ENCODE measurements around the gene NPEPL1.

The NPEPL1 gene

DNA sequence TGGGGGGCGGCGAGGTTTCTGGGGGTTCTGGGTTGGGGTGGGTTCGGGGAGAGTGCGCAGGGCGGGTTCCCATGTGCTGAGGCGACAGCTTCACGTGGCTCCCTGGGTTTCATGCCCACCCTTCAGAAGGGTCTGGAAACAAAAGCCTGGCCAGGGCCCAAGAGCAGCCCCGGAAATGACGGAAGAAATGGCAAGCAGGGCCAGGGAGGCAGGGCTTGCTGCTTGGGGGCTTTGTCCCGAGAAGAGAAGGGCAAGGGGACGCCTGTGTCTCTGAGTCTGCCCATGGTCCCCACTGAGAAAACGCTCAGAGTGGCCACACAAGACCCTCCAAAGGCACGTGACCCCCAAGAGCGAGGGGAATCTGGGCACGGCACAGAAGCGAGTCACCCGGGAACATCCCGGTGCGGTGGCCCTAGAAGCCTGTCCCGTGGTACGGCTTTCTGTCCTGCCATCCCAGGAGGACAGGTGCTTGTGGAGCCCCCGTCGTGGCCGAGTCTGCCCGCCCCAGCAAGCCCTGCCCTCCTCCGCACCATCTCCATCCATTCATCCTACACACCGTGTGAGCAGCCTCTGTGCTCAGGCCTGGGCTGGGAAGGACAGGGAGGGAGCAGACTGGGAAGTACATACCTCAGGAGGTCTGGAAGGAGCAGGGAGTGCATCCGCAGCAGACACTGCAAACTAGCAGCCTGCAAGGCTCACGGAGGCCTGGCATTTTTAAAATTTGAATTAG, 9.0 kb downstream of the NPEPL1 start:
- no peak for DNase-seq (ENCODE audit: low read depth)

DNA sequence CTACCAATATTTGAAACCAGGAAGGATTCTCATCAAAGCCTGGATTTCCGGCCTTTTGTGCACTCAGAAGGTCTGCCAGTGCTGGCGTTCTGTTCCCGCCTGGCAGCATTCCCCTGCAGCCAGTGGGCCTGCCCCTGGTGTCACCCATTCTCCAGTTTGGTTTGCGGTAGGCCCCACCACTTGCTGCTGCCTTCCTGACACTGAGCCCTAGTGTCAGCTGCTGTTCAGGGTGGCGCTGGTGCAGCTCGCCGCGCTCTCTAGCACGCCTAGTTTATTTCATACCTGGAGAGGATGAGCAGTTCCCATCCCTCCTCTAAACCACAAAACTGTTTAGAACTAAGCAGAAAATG, 9.5 kb downstream of the NPEPL1 start:
- DNase-seq (ENCODE audit: low read depth), result no peak

DNA sequence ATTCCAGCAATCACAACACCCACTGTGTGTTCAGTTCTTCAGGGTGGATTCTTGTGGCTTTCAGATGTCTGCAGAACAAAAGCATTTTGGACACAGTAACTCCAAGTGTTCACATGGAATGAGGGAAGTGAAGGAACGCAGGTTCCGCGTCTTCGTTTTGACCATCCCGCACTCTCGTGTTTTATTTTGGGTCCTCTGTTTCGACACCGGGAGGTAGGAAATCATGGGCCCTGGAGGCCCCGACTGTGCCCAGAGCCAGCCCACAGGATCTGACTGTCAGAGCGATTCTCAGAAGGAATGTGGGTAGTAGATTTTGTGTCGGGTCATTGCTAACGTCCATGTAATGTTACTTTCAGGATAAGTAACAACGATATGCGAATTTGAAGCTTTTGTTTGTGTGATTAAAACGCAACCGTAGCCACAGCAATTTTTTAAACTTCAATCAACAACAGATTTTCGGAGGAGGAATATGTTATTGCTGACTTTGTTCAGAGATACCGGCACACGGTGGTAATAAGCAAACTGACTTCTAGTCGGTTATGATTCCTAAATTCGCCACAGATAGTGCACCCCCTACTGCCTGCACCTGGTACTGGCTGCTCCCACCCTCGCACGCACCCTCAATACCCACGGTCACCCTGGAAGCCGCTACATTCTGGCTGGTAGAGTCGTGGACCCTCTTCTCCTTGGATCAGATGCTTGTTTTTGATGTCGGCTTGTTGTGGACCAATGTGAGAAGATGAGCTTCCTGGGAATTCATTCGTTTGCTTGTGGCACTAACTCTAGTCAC, 10.5 kb downstream of the NPEPL1 start:
- DNase-seq (ENCODE audit: low read depth), result no peak

DNA sequence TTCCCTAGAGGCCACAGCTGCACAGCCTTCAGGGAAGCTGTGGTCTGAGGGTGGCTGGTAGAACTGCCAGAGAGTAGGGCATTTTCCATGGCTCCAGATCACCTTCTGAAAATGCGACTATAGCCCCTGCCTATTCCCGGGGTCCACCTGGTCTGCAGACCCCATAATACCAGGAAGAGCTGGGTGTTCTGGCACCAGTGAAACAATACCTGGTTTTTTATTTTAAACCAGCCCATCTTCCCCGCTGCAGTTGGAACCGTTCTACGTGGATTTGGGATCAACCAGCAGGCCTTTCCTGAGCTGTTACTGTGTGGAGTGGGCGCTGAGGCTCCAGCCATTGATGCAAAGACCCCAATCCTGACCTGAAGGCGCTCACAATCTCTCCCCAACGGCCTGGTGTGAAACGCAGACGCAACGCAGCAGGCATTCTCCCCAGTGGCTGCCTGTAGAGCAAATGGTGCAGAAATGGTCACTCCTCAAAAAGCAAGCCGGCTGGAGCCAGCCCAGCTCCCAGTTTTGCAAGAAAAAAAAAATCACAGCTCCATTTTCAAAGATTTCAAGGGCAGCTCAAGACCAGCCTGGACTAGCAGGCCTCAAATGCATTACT, 11.3 kb downstream of the NPEPL1 start:
- no peak for DNase-seq (ENCODE audit: low read depth)

DNA sequence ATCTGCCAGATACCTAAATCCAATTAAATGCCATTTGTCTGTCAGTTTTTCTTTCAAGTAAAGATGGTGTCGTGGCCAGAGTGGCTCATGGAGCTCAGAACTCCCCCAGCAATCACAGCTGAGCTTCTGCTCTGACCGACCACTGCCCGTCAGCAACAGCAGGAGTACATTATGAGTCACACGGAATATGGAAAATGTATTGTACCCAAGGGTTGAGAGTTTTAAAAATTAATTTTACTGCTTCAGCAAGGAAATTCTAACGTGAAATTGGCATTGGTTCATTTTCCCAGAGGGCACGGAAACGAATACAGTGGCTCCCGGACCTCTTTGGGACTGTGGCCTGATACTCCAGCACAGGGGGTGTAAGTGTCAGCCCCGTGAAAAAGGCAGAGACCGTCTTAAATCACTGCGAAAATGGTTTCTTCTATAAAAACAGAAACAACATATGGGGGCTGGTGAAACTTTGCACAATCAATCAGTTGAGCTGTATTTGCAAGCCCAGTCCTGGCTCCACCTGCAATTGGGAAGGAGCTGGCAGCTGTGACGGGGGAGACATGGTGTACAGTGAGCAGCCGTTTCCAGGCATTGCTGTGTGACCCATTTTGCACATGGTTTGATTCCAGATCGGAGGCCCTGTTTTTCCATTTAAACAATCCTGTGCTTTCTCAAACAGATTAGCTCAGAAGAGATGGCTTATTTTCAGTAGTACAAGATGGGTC, 12.8 kb downstream of the NPEPL1 start:
- no peak for DNase-seq (ENCODE audit: low read depth)

DNA sequence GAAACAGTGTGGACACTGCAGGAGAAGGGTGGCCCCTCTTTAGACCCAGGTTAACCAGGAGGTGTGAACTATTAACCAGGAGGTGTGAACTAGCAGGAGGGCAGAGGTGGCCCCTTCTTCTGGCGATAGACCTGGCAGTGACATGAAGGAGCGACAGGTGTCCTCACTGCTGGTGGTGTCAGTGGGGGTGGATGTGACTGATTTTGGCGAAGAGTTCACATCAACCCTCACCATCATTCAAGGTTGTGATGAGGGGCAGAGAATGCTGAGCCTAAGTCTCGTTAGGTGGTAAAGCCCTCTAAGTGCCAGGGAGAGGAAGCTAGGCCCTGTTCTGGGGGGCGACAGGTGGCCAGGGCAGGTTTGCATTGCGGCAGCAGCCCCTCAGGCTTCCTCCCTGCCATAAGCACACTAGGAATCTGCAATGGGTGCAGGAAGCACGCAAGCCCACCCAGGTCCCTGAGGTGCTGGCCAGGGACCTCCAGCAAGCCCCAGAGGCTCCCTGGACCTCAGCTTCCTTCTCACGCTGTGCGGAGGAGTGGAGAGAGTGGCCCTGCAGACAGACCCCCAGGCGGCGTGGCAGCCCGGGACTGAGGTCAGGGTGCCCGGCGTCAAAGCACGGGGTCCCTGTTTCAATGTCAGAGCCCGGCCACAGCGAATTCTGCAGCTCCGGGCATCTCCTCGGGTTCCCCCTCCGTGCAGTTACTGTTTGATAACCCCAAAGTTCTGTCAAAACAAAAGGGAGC, 13.7 kb downstream of the NPEPL1 start:
- no peak for DNase-seq (ENCODE audit: low read depth)

DNA sequence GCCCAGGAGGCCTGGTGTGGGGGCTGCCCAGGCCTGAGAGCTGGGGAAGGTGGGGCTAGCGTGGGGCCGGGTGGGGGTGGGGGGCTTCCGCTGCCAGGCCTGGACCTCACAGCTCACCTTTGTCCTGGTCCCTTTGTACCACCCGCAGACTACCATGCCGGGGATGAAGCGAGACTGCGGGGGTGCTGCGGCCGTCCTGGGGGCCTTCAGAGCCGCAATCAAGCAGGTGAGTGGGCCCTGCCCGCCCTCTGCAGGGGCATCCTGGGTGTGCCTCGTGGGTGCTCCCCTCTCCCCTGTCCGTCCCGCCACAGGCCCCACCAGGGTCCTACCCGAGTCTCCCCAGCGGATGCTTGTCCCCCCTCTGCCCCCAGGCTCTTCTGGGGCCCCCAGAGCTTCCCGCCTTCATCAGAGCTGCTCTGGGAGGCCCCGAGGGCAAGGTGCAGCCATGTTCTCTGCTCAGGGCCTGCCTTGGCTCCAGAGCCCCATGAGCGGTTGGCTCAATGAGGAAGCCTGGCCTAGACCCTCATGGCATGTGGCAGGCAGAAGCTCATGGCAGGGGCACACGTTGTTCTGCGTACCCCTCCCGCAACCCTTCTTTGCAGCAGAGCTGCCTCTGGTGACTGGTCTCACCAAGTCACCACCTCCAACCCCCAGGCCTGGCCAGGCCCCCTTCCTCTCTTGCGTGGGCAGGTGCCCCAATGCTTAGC, 14.5 kb downstream of the NPEPL1 start:
- DNase-seq (ENCODE audit: low read depth), result no peak

DNA sequence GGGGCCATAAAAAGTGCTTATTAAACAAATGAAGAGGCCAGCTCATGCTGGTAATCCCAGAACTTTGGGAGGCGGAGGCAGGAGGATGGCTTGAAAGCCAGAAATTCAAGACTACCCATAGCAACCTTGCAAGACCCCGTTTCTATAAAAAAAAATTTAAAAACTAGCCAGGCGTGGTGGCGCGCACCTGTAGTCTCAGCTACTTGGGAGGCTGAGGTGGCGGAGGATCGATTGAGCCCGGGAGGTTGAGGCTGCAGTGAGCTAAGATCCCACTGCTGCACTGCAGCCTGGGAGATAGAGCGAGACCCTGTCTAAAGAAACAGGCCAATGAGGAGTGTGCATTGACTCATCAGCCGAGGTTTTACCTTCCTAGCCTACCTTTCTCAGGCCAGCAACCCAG, 15.2 kb downstream of the NPEPL1 start:
- no peak for DNase-seq (ENCODE audit: low read depth)

DNA sequence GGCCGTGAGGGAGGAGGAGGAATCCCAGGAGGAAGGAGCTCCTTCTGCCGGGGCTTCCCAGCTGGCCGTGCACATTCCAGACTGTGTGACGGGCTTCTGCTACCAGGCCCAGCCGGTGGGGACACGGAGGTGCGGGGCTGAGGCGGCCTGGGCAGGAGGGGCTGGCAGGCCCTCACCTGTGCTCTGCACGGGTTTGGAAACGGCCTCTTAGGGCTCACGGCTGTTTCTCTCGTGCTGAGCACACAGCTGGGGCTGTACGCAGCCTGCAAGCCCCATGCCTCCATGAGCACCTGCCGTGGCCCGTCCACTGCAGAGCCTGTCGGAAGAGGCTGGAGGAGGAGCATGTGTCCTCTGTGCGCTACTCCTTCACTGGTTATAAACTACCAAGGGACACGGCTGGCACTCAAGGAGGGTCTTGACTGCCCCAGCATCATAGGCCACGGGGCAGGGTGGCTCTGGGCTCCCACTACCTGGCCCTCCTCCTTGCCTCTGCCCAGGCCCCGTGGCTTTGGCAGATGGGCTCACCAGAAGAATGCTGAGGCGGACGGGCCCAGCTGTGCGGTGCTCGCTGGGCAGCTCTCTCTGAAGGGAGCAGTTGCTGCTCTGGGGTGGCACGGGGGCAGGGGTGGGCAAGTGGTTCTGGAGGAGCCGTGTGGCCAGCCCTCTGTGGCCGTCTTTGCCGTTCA, 15.8 kb downstream of the NPEPL1 start:
- DNase-seq (ENCODE audit: low read depth), result no peak

DNA sequence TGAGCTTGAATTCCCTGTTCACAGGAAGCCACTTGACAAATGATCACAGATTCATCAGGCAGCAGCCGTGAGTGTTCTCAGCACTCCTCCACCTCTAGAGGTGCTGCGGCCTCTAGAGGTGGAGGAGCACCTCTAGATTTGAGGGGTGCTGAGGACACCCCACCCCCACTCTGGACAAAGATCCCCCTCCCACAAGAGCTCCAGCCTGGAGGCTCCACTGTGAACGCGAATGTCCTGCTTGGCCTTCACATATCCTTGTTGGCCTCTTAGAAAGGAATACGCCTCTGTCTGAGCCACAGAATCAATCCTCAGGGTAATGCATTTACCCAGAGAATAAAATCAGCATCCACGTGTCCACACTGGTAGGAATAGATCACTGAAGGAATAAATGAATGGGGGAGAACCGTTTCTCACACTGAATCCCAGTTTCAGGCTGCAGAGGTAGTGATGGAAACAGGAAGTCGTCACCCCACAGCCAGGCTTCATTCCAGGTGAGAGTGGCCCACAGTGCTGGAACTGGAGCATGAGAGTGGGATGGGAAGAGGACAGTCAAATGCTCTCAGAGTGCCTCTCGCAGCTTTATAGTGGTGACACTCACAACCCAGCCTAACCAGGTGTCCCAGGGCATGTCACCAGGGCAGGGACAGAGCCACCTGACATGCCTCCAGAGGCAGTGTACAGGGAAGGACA, 16.6 kb downstream of the NPEPL1 start:
- no peak for DNase-seq (ENCODE audit: low read depth)

DNA sequence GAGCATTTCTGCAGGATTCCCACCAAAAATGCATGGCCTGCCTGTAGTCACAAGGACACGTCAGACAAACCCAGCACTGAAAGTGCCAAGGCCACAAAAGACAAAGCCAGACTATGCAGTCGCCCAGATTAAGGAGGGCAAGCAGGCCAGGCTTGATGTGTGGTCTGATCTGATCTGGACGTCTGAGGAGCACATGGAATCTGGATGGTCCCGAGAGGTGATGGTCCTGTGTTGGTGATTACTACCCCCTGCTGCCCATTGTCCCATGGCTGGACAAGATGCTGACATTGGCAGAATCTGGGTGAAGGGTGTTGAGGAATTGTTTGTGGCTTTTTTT, 17.1 kb downstream of the NPEPL1 start:
- DNase-seq (ENCODE audit: low read depth), result no peak

DNA sequence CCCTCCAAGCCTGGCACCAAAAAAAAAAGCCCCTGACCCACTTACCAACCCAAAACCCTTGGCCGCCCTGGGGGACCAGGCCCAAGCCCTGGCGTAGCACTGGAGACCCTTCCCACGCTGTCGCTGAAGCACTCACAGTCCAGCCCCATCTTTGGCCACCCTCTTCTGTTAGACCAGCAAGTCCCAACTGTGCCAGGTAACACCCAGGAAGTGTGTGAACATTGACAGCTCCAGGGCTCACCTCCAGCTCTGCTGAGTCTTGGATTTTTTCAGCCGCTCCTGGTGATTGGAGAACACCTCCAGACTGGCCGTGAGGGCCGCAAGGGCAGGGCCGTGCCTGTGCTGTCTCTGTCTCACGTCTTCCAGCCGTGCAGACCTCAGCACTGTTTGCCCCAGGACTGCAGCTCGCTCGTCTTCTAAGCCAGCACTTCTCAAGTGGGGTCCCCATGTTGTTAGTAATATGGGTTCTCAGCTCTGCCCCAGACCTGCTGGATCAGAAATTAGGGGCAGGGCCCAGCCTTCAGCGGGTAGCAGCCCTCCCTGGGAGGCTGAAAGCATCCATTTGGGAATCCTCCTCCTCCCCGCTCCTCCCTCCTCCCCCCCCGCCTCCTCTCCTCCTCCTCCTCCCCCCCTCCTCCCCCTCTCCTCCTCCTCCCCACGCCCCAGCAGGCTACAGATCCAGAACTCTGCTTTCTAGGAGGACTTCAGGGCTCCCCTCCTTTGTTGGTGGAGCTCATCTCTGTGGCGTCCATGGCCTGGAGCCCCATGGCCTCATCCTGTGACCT, 18.1 kb downstream of the NPEPL1 start:
- DNase-seq (ENCODE audit: low read depth), result no peak

DNA sequence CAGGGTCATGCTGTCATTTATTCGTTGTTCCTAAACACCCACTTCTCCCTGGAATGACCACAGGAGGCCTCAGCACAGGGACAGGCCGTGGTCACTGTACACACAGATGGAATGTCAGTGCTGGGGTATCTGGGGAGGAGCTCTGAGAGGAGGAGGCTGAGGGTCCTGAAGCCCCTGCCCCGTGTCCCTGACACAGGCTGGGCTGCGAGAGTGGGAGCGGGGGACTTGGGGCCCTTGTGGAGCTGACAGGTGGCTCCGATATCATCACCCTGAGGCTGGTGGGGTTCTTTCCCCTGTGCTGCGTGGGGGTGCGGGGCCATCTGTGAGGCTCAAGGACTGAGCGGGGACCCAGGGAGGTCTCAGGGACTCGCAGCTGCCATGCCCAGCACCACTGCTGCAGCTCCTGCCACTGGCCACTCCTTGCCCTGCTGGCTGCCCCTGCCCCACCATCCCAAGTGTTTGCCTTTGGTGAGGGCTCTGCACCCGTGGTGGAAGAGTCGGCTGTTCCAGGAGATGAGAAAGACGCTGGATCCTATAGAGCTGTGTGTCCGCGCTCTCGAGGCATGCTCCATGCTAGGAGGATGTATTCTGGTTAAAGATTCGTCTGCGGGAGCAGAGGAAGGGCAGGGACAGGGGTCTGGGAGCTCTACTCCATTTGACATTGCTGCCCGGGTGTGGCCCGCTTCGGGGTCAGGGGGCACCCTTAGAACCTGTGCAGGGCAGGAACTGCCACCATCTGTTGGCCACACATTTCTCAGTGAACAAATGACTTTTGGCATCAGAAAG, 18.9 kb downstream of the NPEPL1 start:
- no peak for DNase-seq (ENCODE audit: low read depth)

DNA sequence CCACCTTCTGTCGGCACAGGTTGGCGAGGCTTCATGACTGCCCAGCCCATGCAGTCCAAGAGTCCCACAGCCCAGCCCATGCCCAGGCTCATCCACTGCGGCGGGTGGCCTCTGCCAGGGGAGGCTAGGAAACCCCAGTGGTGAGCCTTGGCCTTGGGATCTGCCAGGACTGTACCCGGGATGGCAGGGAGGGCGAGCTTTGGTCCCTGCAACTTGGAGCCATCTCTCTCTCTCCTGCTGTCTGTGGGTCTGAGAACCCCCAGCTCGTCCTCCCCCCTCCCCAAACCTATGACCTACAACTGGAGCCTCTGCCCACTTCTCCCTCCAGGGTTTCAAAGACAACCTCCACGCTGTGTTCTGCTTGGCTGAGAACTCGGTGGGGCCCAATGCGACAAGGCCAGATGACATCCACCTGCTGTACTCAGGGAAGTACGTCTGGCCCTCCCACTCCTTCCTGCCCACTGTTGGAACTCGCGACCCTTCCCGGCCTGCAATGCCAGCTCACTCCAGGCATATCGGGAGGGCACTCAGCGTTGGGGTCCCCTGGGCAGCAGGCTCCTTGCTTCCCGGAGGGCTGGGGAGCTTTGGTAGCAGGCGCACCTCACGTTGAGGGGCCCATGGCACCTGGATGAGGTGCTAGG, 19.7 kb downstream of the NPEPL1 start:
- no peak for DNase-seq (ENCODE audit: low read depth)

DNA sequence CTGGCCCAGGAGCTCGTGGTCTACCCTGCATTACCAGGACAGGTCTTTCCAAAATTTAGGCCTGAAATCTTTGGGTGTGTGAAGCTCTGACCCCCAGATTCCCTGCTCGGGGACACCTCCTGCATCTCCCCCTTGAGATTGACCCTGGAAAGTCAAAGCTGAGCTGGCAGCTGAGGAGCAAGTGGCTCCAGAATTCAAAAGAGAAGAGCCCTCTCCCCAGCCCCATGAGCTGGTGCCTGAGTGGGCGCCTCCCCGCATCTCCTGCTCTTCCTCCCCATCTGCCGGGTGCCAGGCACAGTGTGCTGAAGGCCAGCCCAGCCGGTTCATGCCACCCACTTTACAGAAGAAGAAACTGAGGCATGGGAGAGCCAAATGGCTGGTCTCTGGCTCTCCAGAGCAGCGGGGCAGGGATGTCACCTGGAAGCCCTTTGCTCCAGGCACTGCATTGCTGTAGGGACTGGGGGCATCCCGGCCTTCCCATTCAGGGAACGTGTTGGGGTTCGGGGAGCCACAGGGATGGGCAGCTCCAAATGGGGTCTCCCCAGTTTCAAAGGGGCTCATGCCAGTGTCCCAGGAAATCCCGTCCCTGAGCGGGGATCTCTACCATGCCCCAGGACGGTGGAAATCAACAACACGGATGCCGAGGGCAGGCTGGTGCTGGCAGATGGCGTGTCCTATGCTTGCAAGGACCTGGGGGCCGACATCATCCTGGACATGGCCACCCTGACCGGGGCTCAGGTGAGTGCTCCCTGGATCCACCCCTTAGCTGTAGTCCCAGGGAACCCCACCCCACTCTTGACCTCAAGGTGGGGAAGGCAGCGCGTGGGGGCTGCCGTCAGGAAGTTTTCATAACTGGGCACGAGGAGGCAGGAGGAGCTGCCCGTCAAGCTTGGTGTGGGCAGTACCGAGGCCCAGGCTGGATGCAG, 20.5 kb downstream of the NPEPL1 start:
- no peak for DNase-seq (ENCODE audit: low read depth)

DNA sequence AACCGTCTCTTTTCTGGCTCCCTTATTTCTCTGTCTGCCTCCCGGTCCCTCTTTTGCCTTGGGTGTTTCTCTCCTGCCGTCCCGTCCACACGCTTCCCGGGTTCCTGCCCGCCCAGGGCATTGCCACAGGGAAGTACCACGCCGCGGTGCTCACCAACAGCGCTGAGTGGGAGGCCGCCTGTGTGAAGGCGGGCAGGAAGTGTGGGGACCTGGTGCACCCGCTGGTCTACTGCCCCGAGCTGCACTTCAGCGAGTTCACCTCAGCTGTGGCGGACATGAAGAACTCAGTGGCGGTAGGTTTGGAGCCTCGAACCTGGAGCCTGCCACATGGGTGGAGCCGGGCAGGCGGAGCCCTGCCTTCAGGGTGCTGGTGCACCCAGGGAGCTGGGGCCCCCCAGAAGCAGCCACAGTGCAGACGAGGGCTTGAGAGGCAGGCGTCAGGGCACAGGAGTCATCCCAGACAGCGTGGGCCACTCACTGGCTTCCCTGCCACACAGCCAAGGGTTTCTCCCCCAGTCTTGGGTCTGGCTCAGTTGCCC, 21.3 kb downstream of the NPEPL1 start:
- no peak for DNase-seq (ENCODE audit: low read depth)
